GM06990 (cell line): ENCODE results near the gene DYDC1.

Source experiments
- DNase-seq: peaks from one replicate; pipeline ENCODE4 v3.0.0-alpha.2; 2011; ENCODE audit not compliant: insufficient read length; ENCODE audit errors: extremely low read depth
- H3K27me3 ChIP-seq: replicated peaks from 2 replicates; pipeline ENCODE4 v1.6.0; 2011; ENCODE audit warnings: low read length; ENCODE audit not compliant: control insufficient read depth, insufficient read depth
- H3K36me3 ChIP-seq: 2 replicates; pipeline ENCODE4 v1.5.1; 2011; ENCODE audit warnings: low read length; ENCODE audit not compliant: control insufficient read depth, insufficient read depth
- H3K4me3 ChIP-seq: replicated peaks from 2 replicates; pipeline ENCODE4 v1.5.1; 2011; ENCODE audit warnings: low read depth, mild to moderate bottlenecking, control low read depth, low read length
- CTCF ChIP-seq: IDR thresholded peaks from 2 replicates; pipeline ENCODE4 v1.5.1; 2011; ENCODE audit warnings: low read length, control low read depth, mild to moderate bottlenecking, inconsistent platforms; ENCODE audit not compliant: insufficient read depth, poor library complexity, severe bottlenecking

Gene DYDC1

GRCh38 chr10:80344276-80344675 is 12.3 kb downstream of the DYDC1 start:
- no peaks in the 10 kb centered on the region for H3K36me3 ChIP-seq
- no peak for TF ChIP-seq CTCF
- H3K27me3 ChIP-seq: no peaks in the 10 kb centered on the region; the same call in 1 of the 2 replicates
- H3K4me3 ChIP-seq: no peak overlapping the region
- DNase-seq: no peak

DNA sequence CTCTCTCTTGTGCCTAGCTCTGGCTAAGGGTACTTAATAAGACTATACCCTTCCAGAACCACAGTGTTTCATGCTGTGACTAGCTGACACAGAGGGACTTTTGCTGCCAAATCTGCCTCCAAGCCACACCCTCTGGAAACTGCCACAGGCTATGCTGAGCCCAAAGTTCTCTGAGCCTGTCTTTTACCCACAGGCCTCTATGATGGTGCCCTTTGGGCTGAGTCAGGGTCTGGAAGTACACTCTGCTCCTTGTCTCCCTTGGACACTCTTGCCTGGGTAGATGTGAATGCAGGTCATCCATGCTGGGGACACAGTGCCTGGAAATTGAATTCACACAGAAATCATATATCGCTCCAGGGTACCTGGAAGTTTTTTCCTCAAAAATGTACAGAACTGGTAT is 22.6 kb downstream of the DYDC1 start:
- no peak for TF ChIP-seq CTCF
- no peaks in the 10 kb centered on the region for H3K36me3 ChIP-seq
- H3K4me3 ChIP-seq: no peak overlapping the region
- DNase-seq: no peak
- H3K27me3 ChIP-seq: peaks cover 1% of the 10 kb centered on the region

DNA sequence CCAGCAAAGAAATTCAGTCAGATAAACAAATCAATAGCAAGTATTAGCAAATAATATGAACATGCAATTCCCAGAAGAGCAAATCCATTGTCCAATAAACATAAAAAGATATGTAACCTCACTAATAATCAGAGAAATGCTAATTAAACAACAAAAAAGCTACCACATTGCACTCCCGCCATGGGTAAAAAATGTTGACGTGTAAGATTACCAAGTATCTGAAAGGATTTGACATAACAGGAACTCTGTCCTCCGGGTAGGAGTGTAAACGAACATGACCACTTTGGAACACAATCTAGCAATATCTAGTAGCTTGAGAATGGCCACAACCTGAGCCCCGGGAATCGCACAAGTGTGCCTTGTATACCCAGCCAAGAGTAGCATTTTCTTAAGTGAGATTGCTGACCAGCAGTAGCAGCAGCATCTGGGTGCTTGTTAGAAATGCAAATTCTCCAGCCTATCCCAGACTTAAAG is 31.6 kb downstream of the DYDC1 start:
- H3K27me3 ChIP-seq: no peaks in the 10 kb centered on the region; the same call in 1 of the 2 replicates
- TF ChIP-seq CTCF: no peak
- no peak overlapping the region for H3K4me3 ChIP-seq
- H3K36me3 ChIP-seq: no peaks in the 10 kb centered on the region
- no peak for DNase-seq

DNA sequence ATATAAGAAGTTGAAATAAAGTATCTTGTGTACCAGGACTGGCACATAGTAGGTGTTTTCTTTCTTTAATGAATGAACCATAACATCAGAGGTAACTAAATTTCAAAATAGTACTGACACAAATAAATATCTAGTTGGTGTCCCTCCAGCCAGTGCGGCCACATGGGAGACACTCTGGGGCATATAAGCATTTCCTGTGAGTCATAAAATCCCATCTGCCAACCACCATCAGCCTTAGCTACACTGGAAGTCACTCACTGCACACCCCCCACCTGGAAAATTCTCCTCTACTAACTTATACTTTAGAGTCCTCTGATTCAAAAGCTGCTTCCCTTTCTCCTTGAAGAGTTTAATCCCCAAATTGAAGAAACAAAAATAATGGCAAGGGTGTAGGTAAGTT is 32.5 kb downstream of the DYDC1 start:
- no peak for TF ChIP-seq CTCF
- DNase-seq: no peak

GRCh38 chr10:80323311-80323710 is 33.2 kb downstream of the DYDC1 start:
- H3K27me3 ChIP-seq: no peaks in the 10 kb centered on the region
- no peak for TF ChIP-seq CTCF
- no peak for DNase-seq
- no peaks in the 10 kb centered on the region for H3K36me3 ChIP-seq
- H3K4me3 ChIP-seq: no peak overlapping the region

More for the DNA sequence above, 32.5 kb downstream of the DYDC1 start:
- H3K27me3 ChIP-seq: no peaks in the 10 kb centered on the region
- H3K36me3 ChIP-seq: no peaks in the 10 kb centered on the region
- no peak overlapping the region for H3K4me3 ChIP-seq

DNA sequence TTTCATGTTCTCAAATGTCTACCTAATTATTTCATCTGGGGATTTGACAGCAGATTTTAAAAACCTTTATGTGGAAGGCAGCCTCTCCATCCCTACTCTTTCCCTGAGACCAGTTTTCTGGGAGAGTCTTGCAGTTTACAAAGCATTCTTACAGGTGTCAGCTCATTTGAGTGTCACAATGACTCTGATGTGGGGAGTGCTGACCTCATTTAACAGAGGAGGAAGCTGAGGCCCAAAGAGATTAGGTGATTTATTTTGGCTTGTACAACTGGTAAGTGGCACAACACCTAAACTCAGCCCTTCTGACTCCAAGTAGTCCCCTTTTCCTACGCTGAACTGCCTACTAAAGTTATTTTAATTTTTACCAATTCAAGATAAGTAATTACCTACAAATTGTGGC is 33.8 kb downstream of the DYDC1 start:
- no peak for DNase-seq
- no peak for TF ChIP-seq CTCF
- Histone ChIP-seq H3K36me3 (no peaks in the 10 kb centered on the region), H3K4me3 (no peak overlapping the region), H3K27me3 (no peaks in the 10 kb centered on the region)
